SK-N-SH (cell line): ENCODE results near the gene SLC17A9. TPM values are rescaled to one million over a fixed set of nuclear protein-coding genes. Genes with fewer than 3 reads are reported as not detected.

Experiments used
- CTCF ChIA-PET: fragments of 300-600, 350-600 bp; formaldehyde crosslinking; extraction: SDS; loops from one replicate; lab custom pipeline; 2021; lab: Yijun Ruan, JAX
- POLR2A ChIA-PET: fragments of 350-600 bp; sonication (Branson Sonifier 250); formaldehyde crosslinking; extraction: SDS; loops from one replicate; lab custom pipeline; 2020; ENCODE audit warnings: antibody characterized with exemption, inconsistent platforms; lab: Yijun Ruan, JAX
- DNase-seq: peaks from one replicate; pipeline ENCODE4 v3.0.0; 2012
- H2AFZ ChIP-seq: fragments of 200-600 bp; sonication (generic); 2 replicates; pipeline ENCODE4 v1.8.1; 2016; ENCODE audit warnings: antibody characterized with exemption, mild to moderate bottlenecking, low read depth
- H3F3A ChIP-seq: fragments of 200-600 bp; sonication (generic); replicated peaks from 2 replicates; pipeline ENCODE3; 2016; ENCODE audit warnings: antibody characterized with exemption, mild to moderate bottlenecking; ENCODE audit not compliant: insufficient read depth
- H3K27ac ChIP-seq, 2 experiments: fragments of 200-500 bp in 1 of 2; fragments of 200-600 bp in 1 of 2; sonication (Bioruptor generic) in 1 of 2; sonication (generic), shearing (Covaris generic) in 1 of 2; 2 replicates each; pipeline versions ENCODE4 v1.5.1 to v1.6.1; 2014 to 2016; ENCODE audit warnings: low read depth in 2 of 2, inconsistent platforms in 1 of 2, low read length in 1 of 2, mild to moderate bottlenecking in 1 of 2, mixed read lengths in 1 of 2
- H3K27me3 ChIP-seq: fragments of 200-600 bp; sonication (generic), shearing (Covaris generic); 2 replicates; pipeline ENCODE4 v1.6.1; 2016; ENCODE audit warnings: mixed run types; ENCODE audit not compliant: insufficient read depth
- H3K36me3 ChIP-seq, 2 experiments: fragments of 200-500 bp in 1 of 2; fragments of 200-600 bp in 1 of 2; sonication (Bioruptor generic) in 1 of 2; sonication (generic) in 1 of 2; replicated peaks in 1 of 2; 2 replicates each; pipeline versions ENCODE3 to v1.5.1; 2014 to 2016; ENCODE audit warnings: low read length in 1 of 2, mild to moderate bottlenecking in 1 of 2; ENCODE audit not compliant: insufficient read depth in 2 of 2, control insufficient read depth in 1 of 2
- H3K4me1 ChIP-seq, 2 experiments: fragments of 200-500 bp in 1 of 2; fragments of 200-600 bp in 1 of 2; sonication (Bioruptor generic) in 1 of 2; sonication (generic), shearing (Covaris generic) in 1 of 2; 2 replicates each; pipeline versions ENCODE4 v1.5.1 to v1.6.1; 2014 to 2016; ENCODE audit warnings: low read depth in 1 of 2, low read length in 1 of 2, mixed run types in 1 of 2; ENCODE audit not compliant: insufficient read depth in 2 of 2, control insufficient read depth in 1 of 2
- H3K4me2 ChIP-seq: fragments of 200-600 bp; sonication (generic), shearing (Covaris generic); 2 replicates; pipeline ENCODE4 v1.6.1; 2017; ENCODE audit warnings: mixed run types
- H3K4me3 ChIP-seq, 2 experiments: fragments of 200-500 bp in 1 of 2; fragments of 200-600 bp in 1 of 2; sonication (Bioruptor generic) in 1 of 2; sonication (generic), shearing (Covaris generic) in 1 of 2; 2 replicates each; pipeline versions ENCODE4 v1.5.1 to v1.8.1; 2014 to 2016; ENCODE audit warnings: low read depth in 2 of 2, inconsistent platforms in 1 of 2, low read length in 1 of 2, mild to moderate bottlenecking in 1 of 2, mixed read lengths in 1 of 2, moderate library complexity in 1 of 2
- H3K79me2 ChIP-seq: fragments of 200-600 bp; sonication (generic); 2 replicates; pipeline ENCODE4 v1.8.1; 2017; ENCODE audit warnings: mild to moderate bottlenecking; ENCODE audit not compliant: insufficient read depth
- H3K9ac ChIP-seq: fragments of 200-600 bp; sonication (generic); 2 replicates; pipeline ENCODE4 v1.6.1; 2017; ENCODE audit warnings: mixed run types
- H3K9me2 ChIP-seq: fragments of 200-600 bp; sonication (generic); 2 replicates; pipeline ENCODE4 v1.6.1; 2017; ENCODE audit warnings: mixed run types
- H3K9me3 ChIP-seq: fragments of 200-600 bp; sonication (generic); 2 replicates; pipeline ENCODE4 v1.6.1; 2017; ENCODE audit warnings: mixed run types, mild to moderate bottlenecking, moderate library complexity
- H4K20me1 ChIP-seq: fragments of 200-600 bp; sonication (generic); 2 replicates; pipeline ENCODE4 v1.6.1; 2017; ENCODE audit warnings: mild to moderate bottlenecking, mixed run types; ENCODE audit not compliant: insufficient read depth
- EP300 ChIP-seq, 2 experiments: IDR thresholded peaks; 2 replicates each; pipeline versions ENCODE4 v1.4.0 to v1.6.1; 2012; ENCODE audit warnings: borderline replicate concordance in 1 of 2, low read depth in 1 of 2, low read length in 1 of 2
- EZH2phosphoT487 ChIP-seq: fragments of 200-600 bp; sonication (generic); IDR thresholded peaks from 2 replicates; pipeline ENCODE4 v1.6.1; 2017; ENCODE audit warnings: low read depth, mixed run types, mild to moderate bottlenecking, antibody characterized with exemption, moderate library complexity, borderline replicate concordance
- FOSL2 ChIP-seq: IDR thresholded peaks from 2 replicates; pipeline ENCODE4 v1.4.0; 2012; ENCODE audit warnings: low read depth, mild to moderate bottlenecking, moderate library complexity, borderline replicate concordance
- FOXJ3 ChIP-seq: sonication (generic); formaldehyde crosslinking; IDR thresholded peaks from 2 replicates; pipeline ENCODE4 v1.5.1; 2020; ENCODE audit warnings: mild to moderate bottlenecking, missing genetic modification reagents
- FOXM1 ChIP-seq: IDR thresholded peaks from 2 replicates; pipeline ENCODE4 v1.4.0; 2012; ENCODE audit warnings: low read depth, mild to moderate bottlenecking
- GABPA ChIP-seq: IDR thresholded peaks from 2 replicates; pipeline ENCODE4 v1.4.0; 2012; ENCODE audit warnings: low read depth, mild to moderate bottlenecking
- NRF1 ChIP-seq: IDR thresholded peaks from 2 replicates; pipeline ENCODE4 v1.6.1; 2012; ENCODE audit warnings: low read depth, mild to moderate bottlenecking, low read length
- PBX3 ChIP-seq: IDR thresholded peaks from 2 replicates; pipeline ENCODE4; 2012
- RAD21 ChIP-seq: IDR thresholded peaks from 2 replicates; pipeline ENCODE4 v1.6.1; 2012; ENCODE audit warnings: mild to moderate bottlenecking, low read length
- RCOR1 ChIP-seq: fragments of 150-350 bp; IDR thresholded peaks from 2 replicates; pipeline ENCODE4 v1.6.1; 2017; ENCODE audit warnings: antibody characterized with exemption, low read length
- REST ChIP-seq: IDR thresholded peaks from 2 replicates; pipeline ENCODE4 v1.6.1; 2012; ENCODE audit warnings: mild to moderate bottlenecking, low read depth, low read length, moderate library complexity
- RFX5 ChIP-seq: IDR thresholded peaks from 2 replicates; pipeline ENCODE4 v1.6.1; 2012; ENCODE audit warnings: mild to moderate bottlenecking, improper control_type of control experiment, low read length
- SIN3A ChIP-seq: IDR thresholded peaks from 2 replicates; pipeline ENCODE4 v1.6.1; 2012; ENCODE audit warnings: low read depth, mild to moderate bottlenecking, low read length, moderate library complexity, borderline replicate concordance
- TAF1 ChIP-seq: IDR thresholded peaks from 2 replicates; pipeline ENCODE4 v1.6.1; 2012; ENCODE audit warnings: low read depth, mild to moderate bottlenecking, low read length, moderate library complexity, borderline replicate concordance
- TEAD4 ChIP-seq: IDR thresholded peaks from 2 replicates; pipeline ENCODE4 v1.4.0; 2012; ENCODE audit warnings: mild to moderate bottlenecking, borderline replicate concordance; ENCODE audit not compliant: insufficient read depth
- YY1 ChIP-seq: IDR thresholded peaks from 2 replicates; pipeline ENCODE4 v1.4.0; 2012; ENCODE audit warnings: low read depth, mild to moderate bottlenecking
- WGBS: methylation state at CpG from one replicate; pipeline ENCODE4 v1.1.6; 2017; ENCODE audit warnings: low lambda C conversion rate; 5-methylcytosine and 5-hydroxymethylcytosine counted together
- polyA plus RNA-seq, 3 experiments: library from polyadenylated mRNA; depleted of rRNA; stranded (reverse); fragments of >200 nt; gene quantifications; 2 replicates each; pipeline ENCODE4 v1.2.3, GENCODE V29; 2012
- TF ChIP-seq, protein P1 (sequence below): fragments of 200-600 bp; sonication (generic); IDR thresholded peaks from 2 replicates; pipeline ENCODE4 v1.6.1; 2017; ENCODE audit warnings: antibody characterized with exemption, mild to moderate bottlenecking, moderate library complexity

The SLC17A9 gene
- polyA plus RNA-seq, 1 of the 3 experiments (the other 2 are of a cell fraction) = not detected

- Histone ChIP-seq H3K4me2 (no peak overlapping the region), H3K9ac (no peak overlapping the region), H3K27ac (no peak overlapping the region), H3K36me3 (no peaks in the 10 kb centered on the region), H3K9me2 (no peaks in the 10 kb centered on the region), H2AFZ (no peak overlapping the region), H4K20me1 (no peaks in the 10 kb centered on the region), H3K9me3 (no peaks in the 10 kb centered on the region), H3K4me3 (no peak overlapping the region), H3K79me2 (no peaks in the 10 kb centered on the region), H3F3A (no peaks in the 10 kb centered on the region), H3K27me3 (0 out of 2 replicates have a peak, but pooled peaks cover 4% of the 10 kb centered on the region), H3K4me1 (peaks cover 0 to 3% of the 10 kb centered on the region in 2 experiments; a peak in 1 of 4 replicates)
- no peak for TF ChIP-seq YY1
- no peak for TF ChIP-seq REST
- no peak for TF ChIP-seq TEAD4
- no peak for TF ChIP-seq RAD21
- POLR2A ChIA-PET = no interaction called here
- 70% methylated on average over 14 of the region's 43 CpGs for WGBS
- CTCF ChIA-PET = interaction anchor here (0.9 to 1.8 kb wide), 3 partner anchors 12 to 38 kb away, joined by 3 to 8 read pairs (median 4); no protein-coding TSS in a partner anchor
- DNase-seq = peak; percentile 12
Measured at GRCh38 chr20:62959101-62959971, 6.8 kb downstream of the SLC17A9 start.

- no peak overlapping the region for H3K27ac ChIP-seq
- H3F3A ChIP-seq = no peaks in the 10 kb centered on the region
- no peaks in the 10 kb centered on the region for H3K9me2 ChIP-seq
- ChIA-PET POLR2A (no interaction called here), CTCF (interaction anchor here (0.9 to 1.8 kb wide), 3 partner anchors 11 to 39 kb away, joined by 3 to 8 read pairs (median 4); no protein-coding TSS in a partner anchor)
- no peak overlapping the region for H3K9ac ChIP-seq
- no peak overlapping the region for H2AFZ ChIP-seq
- H4K20me1 ChIP-seq = no peaks in the 10 kb centered on the region
- 0 out of 2 replicates have a peak, but pooled peaks cover 11% of the 10 kb centered on the region for H3K27me3 ChIP-seq
- peaks cover 0 to 3% of the 10 kb centered on the region in 2 experiments; a peak in 1 of 4 replicates for H3K4me1 ChIP-seq
- no peak overlapping the region for H3K4me2 ChIP-seq
- DNase-seq = peak; percentile 20
- no peak overlapping the region for H3K4me3 ChIP-seq
- WGBS = 89% methylated on average over 18 of the region's 20 CpGs
- H3K36me3 ChIP-seq = no peaks in the 10 kb centered on the region
- H3K79me2 ChIP-seq = no peaks in the 10 kb centered on the region
- no peaks in the 10 kb centered on the region for H3K9me3 ChIP-seq
- TF ChIP-seq FOXM1 (no peak), YY1 (no peak), PBX3 (no peak), TEAD4 (no peak), EZH2phosphoT487 (no peak), NRF1 (no peak), FOSL2 (no peak), TAF1 (no peak), EP300 (IDR thresholded peaks at IDR 0.05; ENCODE audit: borderline replicate concordance in 1 of 2, low read depth in 1 of 2, low read length in 1 of 2) (no peak), GABPA (no peak), RFX5 (no peak), SIN3A (no peak), RAD21 (no peak), RCOR1 (no peak), FOXJ3 (no peak)
- TF ChIP-seq, protein P1, sequence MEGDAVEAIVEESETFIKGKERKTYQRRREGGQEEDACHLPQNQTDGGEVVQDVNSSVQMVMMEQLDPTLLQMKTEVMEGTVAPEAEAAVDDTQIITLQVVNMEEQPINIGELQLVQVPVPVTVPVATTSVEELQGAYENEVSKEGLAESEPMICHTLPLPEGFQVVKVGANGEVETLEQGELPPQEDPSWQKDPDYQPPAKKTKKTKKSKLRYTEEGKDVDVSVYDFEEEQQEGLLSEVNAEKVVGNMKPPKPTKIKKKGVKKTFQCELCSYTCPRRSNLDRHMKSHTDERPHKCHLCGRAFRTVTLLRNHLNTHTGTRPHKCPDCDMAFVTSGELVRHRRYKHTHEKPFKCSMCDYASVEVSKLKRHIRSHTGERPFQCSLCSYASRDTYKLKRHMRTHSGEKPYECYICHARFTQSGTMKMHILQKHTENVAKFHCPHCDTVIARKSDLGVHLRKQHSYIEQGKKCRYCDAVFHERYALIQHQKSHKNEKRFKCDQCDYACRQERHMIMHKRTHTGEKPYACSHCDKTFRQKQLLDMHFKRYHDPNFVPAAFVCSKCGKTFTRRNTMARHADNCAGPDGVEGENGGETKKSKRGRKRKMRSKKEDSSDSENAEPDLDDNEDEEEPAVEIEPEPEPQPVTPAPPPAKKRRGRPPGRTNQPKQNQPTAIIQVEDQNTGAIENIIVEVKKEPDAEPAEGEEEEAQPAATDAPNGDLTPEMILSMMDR = no peak
Measured at GRCh38 chr20:62959998-62960436, 7.5 kb downstream of the SLC17A9 start.
